ENCODE data around the gene PARP11. TPM values are rescaled to one million over a fixed set of nuclear protein-coding genes. Genes with fewer than 3 reads are reported as not detected.

PARP11 gene, protein sequence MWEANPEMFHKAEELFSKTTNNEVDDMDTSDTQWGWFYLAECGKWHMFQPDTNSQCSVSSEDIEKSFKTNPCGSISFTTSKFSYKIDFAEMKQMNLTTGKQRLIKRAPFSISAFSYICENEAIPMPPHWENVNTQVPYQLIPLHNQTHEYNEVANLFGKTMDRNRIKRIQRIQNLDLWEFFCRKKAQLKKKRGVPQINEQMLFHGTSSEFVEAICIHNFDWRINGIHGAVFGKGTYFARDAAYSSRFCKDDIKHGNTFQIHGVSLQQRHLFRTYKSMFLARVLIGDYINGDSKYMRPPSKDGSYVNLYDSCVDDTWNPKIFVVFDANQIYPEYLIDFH
- total RNA-seq (2021; ENCODE audit: unreplicated experiment) = 2.7 TPM
- 0.72 and 1.4 TPM in 2 replicates for polyA plus RNA-seq (2012)
- percentile 47 among the genes with signal in this experiment for Bru-seq, nascent RNA
- percentile 42 among the genes with signal in this experiment for BruChase-seq, experiment 1, labeled RNA remaining after a 6-hour chase
- percentile 44 among the genes with signal in this experiment for BruChase-seq, experiment 2, labeled RNA remaining after a 2-hour chase
- long read RNA-seq, full-length matches to known transcripts = 1 of 2 reads
- long read RNA-seq, partial matches to known transcripts = 0 of 2 reads
- long read RNA-seq, other reads (novel, unspliced or antisense) = 1 of 2 reads

DNA sequence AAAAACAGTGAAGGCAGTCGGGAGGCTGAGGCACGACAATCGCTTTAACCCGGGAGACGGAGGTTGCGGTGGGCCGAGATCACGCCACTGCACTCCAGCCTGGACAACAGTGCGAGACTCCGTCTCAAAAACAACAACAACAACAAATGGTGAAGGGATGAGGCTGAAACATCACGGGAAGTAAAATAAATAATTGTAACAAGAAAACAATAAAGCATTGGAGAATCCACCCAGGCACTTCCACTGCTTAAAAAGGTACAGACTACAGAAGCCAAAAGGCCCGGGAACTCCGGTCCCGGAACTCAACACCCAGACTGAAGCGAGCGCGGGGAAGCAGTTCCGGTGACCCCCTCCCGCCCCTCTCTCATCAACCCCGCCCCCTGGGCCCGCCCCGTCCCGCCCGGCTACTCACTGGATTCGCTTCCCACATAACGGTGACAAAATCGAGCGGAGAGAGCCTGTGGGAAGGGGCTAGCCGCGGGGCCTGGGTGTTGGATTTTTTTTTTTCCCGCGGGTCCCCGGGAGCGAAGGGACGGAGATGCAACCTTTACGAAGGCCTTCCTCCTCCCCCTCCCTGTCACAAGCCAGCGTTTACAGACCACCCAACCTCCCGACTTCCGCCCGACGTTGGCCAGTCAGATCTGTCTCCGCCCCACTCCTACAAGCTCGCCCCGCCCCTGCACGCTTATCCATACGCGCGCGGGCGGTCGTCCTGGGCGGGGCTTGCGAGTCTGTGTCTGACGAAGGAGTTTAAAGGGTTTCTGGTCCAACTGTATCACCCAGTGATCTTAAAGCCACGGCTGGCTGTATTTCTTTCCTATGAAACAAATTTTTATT is at the start of gene PARP11:
TSS of gene PARP11 (minus strand) at position 600 of the 837 bp plus-strand sequence. CDS start at position 430, 170 bp downstream.
- H3K4me1 ChIP-seq (ENCODE audit: control insufficient read depth in 1 of 2, insufficient read depth in 2 of 2, low read length in 2 of 2) = peaks cover 0 to 9% of the 10 kb centered on the region in 2 experiments; a peak in 1 of 4 replicates
- H4K20me1 ChIP-seq (ENCODE audit: insufficient read depth) = no peaks in the 10 kb centered on the region
- peak; percentile 98 for ATAC-seq
- H2AFZ ChIP-seq (ENCODE audit: low read depth, low read length, poor library complexity, severe bottlenecking) = peak within 1 kb of the TSS; percentile 19
- intact Hi-C loops (cut with micrococcal nuclease) = no loop called here
- no peaks in the 10 kb centered on the region for H3K9me2 ChIP-seq (ENCODE audit: insufficient read depth)
- ChIA-PET RAD21 (ENCODE audit: low non-redundant PET in 1 of 2, low total read pairs in 2 of 2, uncharacterized antibody in 2 of 2, unreplicated experiment in 2 of 2) (no interaction called here), POLR2A (no interaction called here), CTCF (interaction anchor here (0.7 to 1.5 kb wide), 3 partner anchors 10 to 404 kb away, joined by 3 to 4 read pairs (median 3); no protein-coding TSS in a partner anchor)
- H3K4me2 ChIP-seq (ENCODE audit: low read length) = peak within 1 kb of the TSS; percentile 76
- H3K79me2 ChIP-seq (ENCODE audit: insufficient read depth, low read length) = no peaks in the 10 kb centered on the region
- H3K9ac ChIP-seq (ENCODE audit: low read length) = peak within 1 kb of the TSS; percentile 64
- H3K27me3 ChIP-seq (ENCODE audit: insufficient read depth, low read length) = no peaks in the 10 kb centered on the region; the same call in 1 of the 2 replicates
- H3K9me3 ChIP-seq (ENCODE audit: control insufficient read depth in 1 of 2, insufficient read depth in 1 of 2, low read depth in 1 of 2, low read length in 2 of 2) = no peaks in the 10 kb centered on the region; a peak in 1 of 4 replicates
- H3K36me3 ChIP-seq (ENCODE audit: control insufficient read depth in 1 of 2, insufficient read depth in 2 of 2, low read length in 2 of 2) = no peaks in the 10 kb centered on the region
- H3K27ac ChIP-seq (ENCODE audit: low read depth, low read length) = peak within 1 kb of the TSS; percentile 39
- peak; percentile 70 for DNase-seq (ENCODE audit: low read depth, low spot score)
- peak within 1 kb of the TSS; percentile 51 to 62 for H3K4me3 ChIP-seq (replicated peaks in 1 of 2; ENCODE audit: low read depth in 1 of 2, low read length in 2 of 2)
- BruUV-seq (replicated peaks) = no TSS peak
- TF ChIP-seq POLR2AphosphoS5 (IDR thresholded peaks at IDR 0.05; ENCODE audit: low read depth, low read length) (peak; percentile 43), SRF (IDR thresholded peaks at IDR 0.05; ENCODE audit: low read depth) (no peak), ZNF274 (IDR thresholded peaks at IDR 0.05; ENCODE audit: low read depth, low read length) (no peak), SIN3A (IDR thresholded peaks at IDR 0.05; ENCODE audit: low read depth) (no peak), EGR1 (IDR thresholded peaks at IDR 0.05; ENCODE audit: low read depth) (no peak), FOSL1 (IDR thresholded peaks at IDR 0.05; ENCODE audit: low read depth) (no peak), CBX3 (IDR thresholded peaks at IDR 0.05; ENCODE audit: low read depth) (no peak), EZH2phosphoT487 (IDR thresholded peaks at IDR 0.05; ENCODE audit: borderline replicate concordance) (no peak), EZH2 (IDR thresholded peaks at IDR 0.05) (no peak), ELF1 (IDR thresholded peaks at IDR 0.05; ENCODE audit: borderline replicate concordance, low read depth) (0 out of 2 replicates have a peak, but pooled peaks have one; percentile 31), ZFX (IDR thresholded peaks at IDR 0.05) (peak; percentile 27; the same call in 1 of the 2 replicates)
- TF ChIP-seq, protein P1, sequence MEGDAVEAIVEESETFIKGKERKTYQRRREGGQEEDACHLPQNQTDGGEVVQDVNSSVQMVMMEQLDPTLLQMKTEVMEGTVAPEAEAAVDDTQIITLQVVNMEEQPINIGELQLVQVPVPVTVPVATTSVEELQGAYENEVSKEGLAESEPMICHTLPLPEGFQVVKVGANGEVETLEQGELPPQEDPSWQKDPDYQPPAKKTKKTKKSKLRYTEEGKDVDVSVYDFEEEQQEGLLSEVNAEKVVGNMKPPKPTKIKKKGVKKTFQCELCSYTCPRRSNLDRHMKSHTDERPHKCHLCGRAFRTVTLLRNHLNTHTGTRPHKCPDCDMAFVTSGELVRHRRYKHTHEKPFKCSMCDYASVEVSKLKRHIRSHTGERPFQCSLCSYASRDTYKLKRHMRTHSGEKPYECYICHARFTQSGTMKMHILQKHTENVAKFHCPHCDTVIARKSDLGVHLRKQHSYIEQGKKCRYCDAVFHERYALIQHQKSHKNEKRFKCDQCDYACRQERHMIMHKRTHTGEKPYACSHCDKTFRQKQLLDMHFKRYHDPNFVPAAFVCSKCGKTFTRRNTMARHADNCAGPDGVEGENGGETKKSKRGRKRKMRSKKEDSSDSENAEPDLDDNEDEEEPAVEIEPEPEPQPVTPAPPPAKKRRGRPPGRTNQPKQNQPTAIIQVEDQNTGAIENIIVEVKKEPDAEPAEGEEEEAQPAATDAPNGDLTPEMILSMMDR (IDR thresholded peaks at IDR 0.05 in 2 of 3, conservative IDR thresholded peaks at IDR 0.05 in 1 of 3; ENCODE audit: borderline replicate concordance in 1 of 3, insufficient read depth in 1 of 3, low read depth in 2 of 3, low read length in 2 of 3) = no peak
- TF ChIP-seq, protein P2, sequence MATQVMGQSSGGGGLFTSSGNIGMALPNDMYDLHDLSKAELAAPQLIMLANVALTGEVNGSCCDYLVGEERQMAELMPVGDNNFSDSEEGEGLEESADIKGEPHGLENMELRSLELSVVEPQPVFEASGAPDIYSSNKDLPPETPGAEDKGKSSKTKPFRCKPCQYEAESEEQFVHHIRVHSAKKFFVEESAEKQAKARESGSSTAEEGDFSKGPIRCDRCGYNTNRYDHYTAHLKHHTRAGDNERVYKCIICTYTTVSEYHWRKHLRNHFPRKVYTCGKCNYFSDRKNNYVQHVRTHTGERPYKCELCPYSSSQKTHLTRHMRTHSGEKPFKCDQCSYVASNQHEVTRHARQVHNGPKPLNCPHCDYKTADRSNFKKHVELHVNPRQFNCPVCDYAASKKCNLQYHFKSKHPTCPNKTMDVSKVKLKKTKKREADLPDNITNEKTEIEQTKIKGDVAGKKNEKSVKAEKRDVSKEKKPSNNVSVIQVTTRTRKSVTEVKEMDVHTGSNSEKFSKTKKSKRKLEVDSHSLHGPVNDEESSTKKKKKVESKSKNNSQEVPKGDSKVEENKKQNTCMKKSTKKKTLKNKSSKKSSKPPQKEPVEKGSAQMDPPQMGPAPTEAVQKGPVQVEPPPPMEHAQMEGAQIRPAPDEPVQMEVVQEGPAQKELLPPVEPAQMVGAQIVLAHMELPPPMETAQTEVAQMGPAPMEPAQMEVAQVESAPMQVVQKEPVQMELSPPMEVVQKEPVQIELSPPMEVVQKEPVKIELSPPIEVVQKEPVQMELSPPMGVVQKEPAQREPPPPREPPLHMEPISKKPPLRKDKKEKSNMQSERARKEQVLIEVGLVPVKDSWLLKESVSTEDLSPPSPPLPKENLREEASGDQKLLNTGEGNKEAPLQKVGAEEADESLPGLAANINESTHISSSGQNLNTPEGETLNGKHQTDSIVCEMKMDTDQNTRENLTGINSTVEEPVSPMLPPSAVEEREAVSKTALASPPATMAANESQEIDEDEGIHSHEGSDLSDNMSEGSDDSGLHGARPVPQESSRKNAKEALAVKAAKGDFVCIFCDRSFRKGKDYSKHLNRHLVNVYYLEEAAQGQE (IDR thresholded peaks at IDR 0.05; ENCODE audit: low read depth) = no peak
- TF ChIP-seq, protein P3, sequence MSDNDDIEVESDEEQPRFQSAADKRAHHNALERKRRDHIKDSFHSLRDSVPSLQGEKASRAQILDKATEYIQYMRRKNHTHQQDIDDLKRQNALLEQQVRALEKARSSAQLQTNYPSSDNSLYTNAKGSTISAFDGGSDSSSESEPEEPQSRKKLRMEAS (IDR thresholded peaks at IDR 0.05) = peak; percentile 31; the same call in 1 of the 2 replicates
- TF ChIP-seq, protein P4, sequence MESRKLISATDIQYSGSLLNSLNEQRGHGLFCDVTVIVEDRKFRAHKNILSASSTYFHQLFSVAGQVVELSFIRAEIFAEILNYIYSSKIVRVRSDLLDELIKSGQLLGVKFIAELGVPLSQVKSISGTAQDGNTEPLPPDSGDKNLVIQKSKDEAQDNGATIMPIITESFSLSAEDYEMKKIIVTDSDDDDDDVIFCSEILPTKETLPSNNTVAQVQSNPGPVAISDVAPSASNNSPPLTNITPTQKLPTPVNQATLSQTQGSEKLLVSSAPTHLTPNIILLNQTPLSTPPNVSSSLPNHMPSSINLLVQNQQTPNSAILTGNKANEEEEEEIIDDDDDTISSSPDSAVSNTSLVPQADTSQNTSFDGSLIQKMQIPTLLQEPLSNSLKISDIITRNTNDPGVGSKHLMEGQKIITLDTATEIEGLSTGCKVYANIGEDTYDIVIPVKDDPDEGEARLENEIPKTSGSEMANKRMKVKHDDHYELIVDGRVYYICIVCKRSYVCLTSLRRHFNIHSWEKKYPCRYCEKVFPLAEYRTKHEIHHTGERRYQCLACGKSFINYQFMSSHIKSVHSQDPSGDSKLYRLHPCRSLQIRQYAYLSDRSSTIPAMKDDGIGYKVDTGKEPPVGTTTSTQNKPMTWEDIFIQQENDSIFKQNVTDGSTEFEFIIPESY (IDR thresholded peaks at IDR 0.05; ENCODE audit: extremely low read depth, insufficient replicate concordance, low read length) = no peak

Data from HCT116 (cell line).